Liver (tissue), 3 donors: ENCODE results near the gene LKAAEAR1.

Experiments used
- EGR1 ChIP-seq, 2 donors: IDR thresholded peaks; 2 replicates each; pipeline ENCODE4 v1.6.1; 2016 to 2018; ENCODE audit warnings: antibody characterized with exemption in 2 of 2, low read depth in 2 of 2
- FOXA1 ChIP-seq: IDR thresholded peaks from 2 replicates; pipeline ENCODE4 v1.6.1; 2016; ENCODE audit warnings: antibody characterized with exemption
- GABPA ChIP-seq, 2 donors: IDR thresholded peaks in 1 of 2; conservative IDR thresholded peaks in 1 of 2; 2 replicates each; pipeline ENCODE4 v1.6.1; 2016; ENCODE audit warnings: antibody characterized with exemption in 2 of 2, mild to moderate bottlenecking in 1 of 2, moderate library complexity in 1 of 2
- HNF4G ChIP-seq: IDR thresholded peaks from 2 replicates; pipeline ENCODE4 v1.6.1; 2016; ENCODE audit warnings: antibody characterized with exemption
- JUND ChIP-seq, 2 donors: IDR thresholded peaks; 2 replicates each; pipeline ENCODE4 v1.6.1; 2016; ENCODE audit warnings: antibody characterized with exemption in 2 of 2
- RAD21 ChIP-seq, 2 donors: IDR thresholded peaks; 2 replicates each; pipeline ENCODE4 v1.6.1; 2016; ENCODE audit warnings: antibody characterized with exemption in 2 of 2, mild to moderate bottlenecking in 2 of 2
- SP1 ChIP-seq: IDR thresholded peaks from 2 replicates; pipeline ENCODE4 v1.6.1; 2018; ENCODE audit warnings: antibody characterized with exemption, mild to moderate bottlenecking
- TAF1 ChIP-seq: conservative IDR thresholded peaks from 2 replicates; pipeline ENCODE4 v1.6.1; 2016; ENCODE audit warnings: antibody characterized with exemption, mild to moderate bottlenecking
- YY1 ChIP-seq: IDR thresholded peaks from 2 replicates; pipeline ENCODE4 v1.6.1; 2016; ENCODE audit warnings: antibody characterized with exemption, mild to moderate bottlenecking
- TF ChIP-seq, protein P1 (sequence below): fragments of 150-350 bp; IDR thresholded peaks from 2 replicates; pipeline ENCODE4 v1.5.1; 2017; ENCODE audit warnings: improper control_type of control experiment, low read depth, low read length; ENCODE audit not compliant: missing input control
- TF ChIP-seq, protein P2 (sequence below): IDR thresholded peaks from 2 replicates; pipeline ENCODE4 v1.6.1; 2016; ENCODE audit warnings: antibody characterized with exemption
- TF ChIP-seq, protein P3 (sequence below): IDR thresholded peaks from 2 replicates; pipeline ENCODE4 v1.6.1; 2016; ENCODE audit warnings: antibody characterized with exemption, mild to moderate bottlenecking
- TF ChIP-seq, protein P4 (sequence below): IDR thresholded peaks from 2 replicates; pipeline ENCODE4 v1.6.1; 2016; ENCODE audit warnings: antibody characterized with exemption
- donor health status: healthy.
- donor health status: healthy.

DNA sequence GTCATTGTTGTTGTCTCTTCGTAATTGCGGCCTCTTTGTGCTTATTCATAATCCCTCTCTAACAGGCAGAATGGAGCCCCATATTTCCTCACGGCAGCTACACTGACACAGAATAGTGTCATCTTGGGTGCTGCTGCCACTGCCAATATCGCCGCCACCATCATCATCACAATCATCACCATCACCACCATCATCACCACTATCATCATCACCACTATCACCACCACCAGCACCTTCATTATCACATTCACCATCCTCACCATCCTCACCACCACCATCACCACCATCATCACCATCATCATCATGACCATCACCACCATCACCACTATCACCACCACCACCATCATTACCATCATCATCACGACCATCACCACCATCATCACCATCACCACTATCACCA, 12.3 kb upstream of the LKAAEAR1 start:
- TF ChIP-seq, protein P1, sequence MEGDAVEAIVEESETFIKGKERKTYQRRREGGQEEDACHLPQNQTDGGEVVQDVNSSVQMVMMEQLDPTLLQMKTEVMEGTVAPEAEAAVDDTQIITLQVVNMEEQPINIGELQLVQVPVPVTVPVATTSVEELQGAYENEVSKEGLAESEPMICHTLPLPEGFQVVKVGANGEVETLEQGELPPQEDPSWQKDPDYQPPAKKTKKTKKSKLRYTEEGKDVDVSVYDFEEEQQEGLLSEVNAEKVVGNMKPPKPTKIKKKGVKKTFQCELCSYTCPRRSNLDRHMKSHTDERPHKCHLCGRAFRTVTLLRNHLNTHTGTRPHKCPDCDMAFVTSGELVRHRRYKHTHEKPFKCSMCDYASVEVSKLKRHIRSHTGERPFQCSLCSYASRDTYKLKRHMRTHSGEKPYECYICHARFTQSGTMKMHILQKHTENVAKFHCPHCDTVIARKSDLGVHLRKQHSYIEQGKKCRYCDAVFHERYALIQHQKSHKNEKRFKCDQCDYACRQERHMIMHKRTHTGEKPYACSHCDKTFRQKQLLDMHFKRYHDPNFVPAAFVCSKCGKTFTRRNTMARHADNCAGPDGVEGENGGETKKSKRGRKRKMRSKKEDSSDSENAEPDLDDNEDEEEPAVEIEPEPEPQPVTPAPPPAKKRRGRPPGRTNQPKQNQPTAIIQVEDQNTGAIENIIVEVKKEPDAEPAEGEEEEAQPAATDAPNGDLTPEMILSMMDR = no peak
- no peak for TF ChIP-seq FOXA1
- TF ChIP-seq, protein P2, sequence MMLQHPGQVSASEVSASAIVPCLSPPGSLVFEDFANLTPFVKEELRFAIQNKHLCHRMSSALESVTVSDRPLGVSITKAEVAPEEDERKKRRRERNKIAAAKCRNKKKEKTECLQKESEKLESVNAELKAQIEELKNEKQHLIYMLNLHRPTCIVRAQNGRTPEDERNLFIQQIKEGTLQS = no peak
- TF ChIP-seq RAD21 (IDR thresholded peaks at IDR 0.05) = no peak
- TF ChIP-seq YY1 = no peak
- TF ChIP-seq, protein P3, sequence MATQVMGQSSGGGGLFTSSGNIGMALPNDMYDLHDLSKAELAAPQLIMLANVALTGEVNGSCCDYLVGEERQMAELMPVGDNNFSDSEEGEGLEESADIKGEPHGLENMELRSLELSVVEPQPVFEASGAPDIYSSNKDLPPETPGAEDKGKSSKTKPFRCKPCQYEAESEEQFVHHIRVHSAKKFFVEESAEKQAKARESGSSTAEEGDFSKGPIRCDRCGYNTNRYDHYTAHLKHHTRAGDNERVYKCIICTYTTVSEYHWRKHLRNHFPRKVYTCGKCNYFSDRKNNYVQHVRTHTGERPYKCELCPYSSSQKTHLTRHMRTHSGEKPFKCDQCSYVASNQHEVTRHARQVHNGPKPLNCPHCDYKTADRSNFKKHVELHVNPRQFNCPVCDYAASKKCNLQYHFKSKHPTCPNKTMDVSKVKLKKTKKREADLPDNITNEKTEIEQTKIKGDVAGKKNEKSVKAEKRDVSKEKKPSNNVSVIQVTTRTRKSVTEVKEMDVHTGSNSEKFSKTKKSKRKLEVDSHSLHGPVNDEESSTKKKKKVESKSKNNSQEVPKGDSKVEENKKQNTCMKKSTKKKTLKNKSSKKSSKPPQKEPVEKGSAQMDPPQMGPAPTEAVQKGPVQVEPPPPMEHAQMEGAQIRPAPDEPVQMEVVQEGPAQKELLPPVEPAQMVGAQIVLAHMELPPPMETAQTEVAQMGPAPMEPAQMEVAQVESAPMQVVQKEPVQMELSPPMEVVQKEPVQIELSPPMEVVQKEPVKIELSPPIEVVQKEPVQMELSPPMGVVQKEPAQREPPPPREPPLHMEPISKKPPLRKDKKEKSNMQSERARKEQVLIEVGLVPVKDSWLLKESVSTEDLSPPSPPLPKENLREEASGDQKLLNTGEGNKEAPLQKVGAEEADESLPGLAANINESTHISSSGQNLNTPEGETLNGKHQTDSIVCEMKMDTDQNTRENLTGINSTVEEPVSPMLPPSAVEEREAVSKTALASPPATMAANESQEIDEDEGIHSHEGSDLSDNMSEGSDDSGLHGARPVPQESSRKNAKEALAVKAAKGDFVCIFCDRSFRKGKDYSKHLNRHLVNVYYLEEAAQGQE = no peak
- TF ChIP-seq SP1 = no peak
- TF ChIP-seq HNF4G = no peak
- TF ChIP-seq, protein P4, sequence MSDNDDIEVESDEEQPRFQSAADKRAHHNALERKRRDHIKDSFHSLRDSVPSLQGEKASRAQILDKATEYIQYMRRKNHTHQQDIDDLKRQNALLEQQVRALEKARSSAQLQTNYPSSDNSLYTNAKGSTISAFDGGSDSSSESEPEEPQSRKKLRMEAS = no peak
- TF ChIP-seq GABPA (IDR thresholded peaks at IDR 0.05 in 1 of 2, conservative IDR thresholded peaks at IDR 0.05 in 1 of 2) = no peak
- TF ChIP-seq JUND (IDR thresholded peaks at IDR 0.05) = no peak
- no peak for TF ChIP-seq EGR1 (IDR thresholded peaks at IDR 0.05; ENCODE audit: low read depth in 2 of 2)
- TF ChIP-seq TAF1 = no peak
